ENCODE data around the gene TIGD1.
"Not testable (repeated sequence)": the region's sequence is repeated elsewhere in the genome, so short reads cannot be mapped to it uniquely, and the experiment has no call there.

TIGD1 gene

DNA sequence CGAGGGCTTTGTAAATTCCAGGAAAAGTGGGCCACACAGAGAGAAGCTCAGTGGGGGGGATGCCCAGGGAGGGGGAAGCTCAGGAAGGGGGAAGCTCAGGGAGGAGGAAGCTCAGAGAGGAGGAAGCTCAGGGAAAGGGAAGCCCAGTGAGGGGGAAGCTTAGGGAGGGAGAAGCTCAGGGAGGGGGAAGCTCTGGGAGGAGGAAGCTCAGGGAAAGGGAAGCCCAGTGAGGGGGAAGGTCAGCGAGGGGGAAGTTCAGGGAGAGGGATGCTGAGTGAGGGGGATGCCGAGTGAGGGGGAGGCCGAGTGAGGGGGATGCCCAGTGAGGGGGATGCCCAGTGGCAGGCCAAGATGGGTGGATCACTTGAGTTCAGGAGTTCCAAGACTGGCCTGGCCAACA lies 11.7 kb downstream of the TIGD1 start:
- DNase-seq, result no peak

DNA sequence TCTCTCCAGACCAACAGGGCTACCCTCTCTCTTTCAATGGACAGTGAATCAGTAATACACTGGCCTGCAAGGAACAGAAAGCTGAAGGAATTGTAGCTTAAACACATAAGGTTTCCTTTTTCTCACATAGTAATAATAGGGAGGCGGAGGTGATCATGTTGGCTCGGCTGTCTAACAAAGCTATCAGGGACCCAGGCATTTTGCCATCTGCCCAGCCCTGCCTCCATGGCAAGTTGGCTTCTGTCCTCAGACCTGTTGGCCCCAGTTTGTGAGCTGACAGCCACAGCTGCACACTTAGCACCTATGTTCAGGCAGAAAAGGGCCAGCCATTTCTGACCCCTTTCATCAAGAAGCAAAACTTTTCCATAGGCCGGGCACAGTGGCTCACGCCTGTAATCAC lies 12.9 kb downstream of the TIGD1 start:
- DNase-seq, result no peak

DNA sequence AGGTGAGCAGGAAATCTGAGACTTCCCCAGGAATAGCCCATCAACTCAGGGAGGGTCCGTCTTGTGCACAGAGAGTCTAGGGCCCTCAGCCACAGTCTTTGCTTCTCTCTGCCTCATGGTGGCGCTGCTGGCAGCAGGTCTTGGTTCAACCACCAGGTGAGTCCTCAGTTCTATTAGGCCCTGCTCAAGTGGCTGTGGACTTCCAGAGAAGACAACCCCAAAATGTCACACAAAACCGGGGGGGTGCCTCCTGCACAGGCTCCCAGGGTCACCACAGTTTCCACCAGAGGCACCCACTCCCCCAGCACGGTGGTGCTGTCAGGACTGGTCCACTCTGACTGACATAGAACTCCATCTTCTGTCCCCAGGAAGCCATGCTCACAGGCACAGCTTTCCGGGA lies 13.3 kb downstream of the TIGD1 start:
- no peak for DNase-seq

DNA sequence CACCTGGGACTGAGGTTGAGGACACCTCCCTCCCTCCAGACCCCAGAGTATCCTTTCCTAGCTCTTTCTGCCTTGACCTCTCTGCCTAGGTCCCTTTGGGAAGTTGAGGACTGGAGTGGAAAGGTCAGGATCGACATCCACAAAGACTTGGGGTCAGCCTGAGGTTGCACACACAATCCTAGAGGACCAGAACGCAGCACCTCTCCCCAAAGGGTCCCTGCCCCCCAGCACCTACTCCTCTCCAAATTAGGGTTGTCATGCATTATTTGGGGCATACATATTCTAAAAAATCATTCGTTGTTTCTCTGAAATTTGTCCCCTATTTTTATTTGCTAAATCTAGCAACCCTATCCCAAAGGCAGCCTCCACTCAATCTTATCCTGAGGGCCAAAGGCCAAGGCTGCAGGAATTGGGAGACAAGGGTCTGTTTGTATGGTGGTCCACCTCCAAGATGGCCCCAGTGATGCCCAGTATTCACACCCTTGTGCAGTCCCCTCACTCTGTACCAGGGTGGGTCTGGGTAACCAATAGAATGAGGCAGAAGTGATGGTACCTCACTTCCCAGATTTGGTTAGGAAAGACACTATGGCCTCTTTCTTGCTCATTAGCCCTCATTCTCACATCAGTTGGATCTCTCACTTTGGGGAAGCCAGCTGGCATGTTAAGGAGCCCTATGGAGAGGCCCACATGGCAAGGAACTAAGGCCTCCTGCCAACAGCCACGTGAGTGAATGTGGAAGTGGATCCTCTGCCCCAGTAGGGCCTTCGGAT lies 14.4 kb downstream of the TIGD1 start:
- no peak for DNase-seq

- DNase-seq, result no peak
Measured at GRCh38 chr2:232534940-232535651, 15.3 kb downstream of the TIGD1 start.

- DNase-seq, result no peak
Measured at GRCh38 chr2:232533944-232534710, 16.2 kb downstream of the TIGD1 start.

DNA sequence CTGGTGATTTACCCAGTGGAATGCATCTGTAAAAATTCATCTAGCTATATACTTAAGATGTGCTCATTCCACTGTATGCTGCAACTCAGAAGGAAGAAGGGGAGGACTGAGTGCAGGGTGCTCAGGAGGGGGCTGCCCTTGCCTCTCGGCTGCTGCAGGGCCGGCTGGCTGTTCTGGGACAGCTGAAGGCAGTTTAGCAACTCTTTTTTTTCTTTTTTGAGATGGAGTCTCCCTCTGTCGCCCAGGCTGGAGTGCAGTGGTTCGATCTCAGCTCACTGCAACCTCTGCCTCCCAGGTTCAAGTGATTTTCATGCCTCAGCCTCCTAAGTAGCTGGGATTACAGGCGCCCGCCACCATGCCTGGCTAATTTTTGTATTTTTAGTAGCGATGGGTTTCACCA lies 17.5 kb downstream of the TIGD1 start:
- DNase-seq, result not testable (repeated sequence)

- DNase-seq, result no peak
Measured at GRCh38 chr2:232532419-232532818, 17.9 kb downstream of the TIGD1 start.

DNA sequence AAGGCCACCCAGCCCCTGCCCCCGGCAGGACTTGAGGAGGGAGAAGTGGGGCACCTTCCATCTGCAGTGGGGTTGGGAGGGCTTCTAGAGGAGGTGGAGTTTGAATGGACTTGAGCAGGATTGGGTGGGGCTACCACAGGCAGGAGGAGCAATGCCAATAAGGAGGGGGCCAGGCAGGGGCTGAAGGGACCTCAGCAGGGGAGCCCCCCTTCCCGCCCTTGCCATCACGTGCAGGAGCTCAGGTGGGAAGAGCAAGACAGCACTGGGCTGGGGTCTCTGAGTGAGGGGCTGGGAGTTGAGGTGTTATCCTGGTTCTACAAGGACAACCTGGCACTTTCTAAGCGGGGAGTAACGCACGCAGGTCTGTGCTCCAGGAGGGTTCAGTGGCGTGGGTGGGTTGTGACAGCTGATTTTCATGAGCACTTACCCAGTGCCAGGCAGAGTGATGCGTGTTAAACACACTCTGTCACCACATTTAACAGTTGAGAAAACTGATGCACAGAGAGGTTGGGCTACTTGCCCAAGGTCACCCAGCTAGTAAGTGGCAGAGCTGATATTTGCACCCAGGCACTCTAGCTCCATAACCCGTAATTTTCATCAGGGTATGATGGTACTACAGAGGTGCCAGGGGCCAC lies 19.6 kb downstream of the TIGD1 start:
- DNase-seq, result no peak

- DNase-seq, result no peak
Measured at GRCh38 chr2:232529806-232530547, 20.4 kb downstream of the TIGD1 start.

DNA sequence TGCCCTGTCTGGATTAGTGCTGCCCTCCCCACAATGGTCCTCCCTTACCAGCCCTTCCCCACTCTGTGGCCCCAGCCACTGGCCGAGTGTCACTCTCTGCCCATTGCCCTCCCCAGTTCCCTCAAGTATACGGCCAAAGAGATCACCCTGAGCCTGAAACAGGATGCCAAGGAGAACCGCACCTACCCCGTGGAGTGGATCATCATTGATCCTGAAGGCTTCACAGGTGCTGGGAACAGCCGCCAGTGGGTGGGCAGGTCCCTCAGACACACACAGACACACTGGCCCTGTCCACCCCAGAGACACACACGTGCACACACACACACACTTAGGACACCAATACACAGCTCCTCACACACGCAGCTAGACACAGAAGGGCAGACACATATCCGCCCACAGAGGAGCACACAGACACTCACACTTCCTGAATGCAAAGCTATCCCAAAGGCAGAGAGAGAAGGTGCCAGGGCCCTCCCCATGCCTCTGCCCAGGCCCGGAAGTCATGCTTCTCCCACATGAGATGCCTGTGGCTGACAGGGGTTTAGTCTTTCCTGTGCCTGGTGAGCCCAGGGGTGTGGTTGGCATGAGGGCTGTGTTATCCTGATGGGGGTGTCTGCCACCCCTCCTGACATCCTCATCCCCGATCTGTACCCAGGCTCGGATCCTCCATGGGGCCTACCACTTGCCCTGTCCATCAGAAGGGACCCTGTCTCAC lies 21.5 kb downstream of the TIGD1 start:
- DNase-seq, result no peak

DNA sequence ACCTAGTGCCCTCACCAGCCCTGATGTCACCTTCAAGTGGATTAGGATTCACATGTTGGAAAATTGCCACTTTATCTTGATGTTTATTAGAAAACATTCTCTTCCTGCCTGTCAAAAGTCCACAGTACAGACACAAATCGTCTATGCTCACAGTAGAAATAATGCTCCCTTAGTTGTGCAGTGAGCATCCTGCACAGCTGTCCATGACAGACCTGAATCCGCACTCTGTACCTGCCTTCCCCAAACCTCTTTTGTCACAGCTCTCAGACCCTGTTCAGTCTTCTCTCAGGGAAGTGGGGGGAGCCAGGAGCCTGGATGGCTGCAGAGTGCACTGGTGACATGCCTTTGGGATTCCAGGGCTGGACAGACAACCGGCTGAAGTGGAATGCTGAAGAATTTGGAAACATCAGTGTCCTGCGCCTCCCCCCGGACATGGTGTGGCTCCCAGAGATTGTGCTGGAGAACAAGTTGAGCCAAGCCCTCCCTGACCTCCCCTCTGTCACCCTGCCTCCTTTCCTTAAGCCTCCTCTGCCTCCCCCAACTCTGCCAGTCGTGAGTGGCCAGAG lies 22.4 kb downstream of the TIGD1 start:
- DNase-seq, result no peak

DNA sequence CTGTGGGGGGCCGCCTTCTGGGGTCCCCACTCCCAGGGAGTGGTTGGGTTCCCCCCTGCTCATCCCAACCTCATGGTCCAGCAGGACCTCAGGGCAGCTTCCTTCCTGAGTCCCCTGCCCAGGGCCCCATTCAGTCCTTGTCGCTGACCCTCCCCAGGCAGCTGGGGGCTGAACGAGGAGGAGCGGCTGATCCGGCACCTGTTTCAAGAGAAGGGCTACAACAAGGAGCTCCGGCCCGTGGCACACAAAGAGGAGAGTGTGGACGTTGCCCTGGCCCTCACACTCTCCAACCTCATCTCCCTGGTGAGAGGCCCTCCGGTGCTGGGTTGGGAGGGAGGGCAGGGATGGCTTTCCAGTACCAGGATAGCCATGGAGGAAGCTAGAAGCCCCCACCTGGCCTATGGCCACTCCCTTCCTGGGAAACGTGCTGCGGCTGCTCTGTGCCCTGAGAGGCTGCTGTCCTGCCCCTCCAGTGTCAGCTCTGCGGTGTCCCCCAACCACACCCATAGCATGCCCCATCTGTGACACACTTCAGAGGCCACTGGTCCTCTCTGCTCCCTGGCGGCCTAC lies 23.9 kb downstream of the TIGD1 start:
- DNase-seq, result no peak

DNA sequence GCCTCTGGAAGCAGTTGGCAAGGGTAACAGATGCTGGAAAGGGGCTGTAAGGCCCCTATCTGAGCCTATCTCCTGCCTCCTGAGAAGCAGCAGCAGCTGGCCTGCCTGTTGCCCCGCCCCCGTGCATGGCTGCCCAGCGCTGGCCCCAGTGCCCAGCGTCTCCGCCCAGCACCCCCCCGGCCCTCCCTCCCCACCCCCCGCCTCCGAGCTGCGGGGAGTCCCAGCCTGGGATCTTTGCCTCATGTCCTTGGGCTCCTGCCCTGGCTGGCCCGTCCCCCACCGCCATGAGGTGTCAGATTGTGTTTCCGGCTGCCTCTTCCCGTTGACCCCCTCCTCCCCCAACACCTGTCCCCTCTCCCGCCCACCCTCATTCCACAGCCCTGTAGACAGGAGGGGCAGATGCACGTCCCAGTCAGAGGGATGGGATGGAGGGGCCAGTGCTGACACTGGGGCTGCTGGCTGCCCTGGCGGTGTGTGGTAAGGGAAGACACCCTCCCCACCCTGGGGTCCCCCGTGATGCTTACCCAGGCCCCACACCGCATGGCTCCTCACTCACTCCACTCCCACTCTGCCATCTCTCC lies 24.5 kb downstream of the TIGD1 start, which contains the start of gene CHRND:
Gene CHRND, plus strand, starts transcription at position 370 of the 581 bp plus-strand sequence. Its CDS starts 56 bp downstream, at position 426.
- peak in 6 of 14 donors; percentile 21 to 48 (median 39) for DNase-seq

- DNase-seq, result no peak
Measured at GRCh38 chr2:232525199-232525598, 25.2 kb downstream of the TIGD1 start.

GRCh38 chr2:232524771-232525170 lies 25.6 kb downstream of the TIGD1 start:
- no peak for DNase-seq

DNA sequence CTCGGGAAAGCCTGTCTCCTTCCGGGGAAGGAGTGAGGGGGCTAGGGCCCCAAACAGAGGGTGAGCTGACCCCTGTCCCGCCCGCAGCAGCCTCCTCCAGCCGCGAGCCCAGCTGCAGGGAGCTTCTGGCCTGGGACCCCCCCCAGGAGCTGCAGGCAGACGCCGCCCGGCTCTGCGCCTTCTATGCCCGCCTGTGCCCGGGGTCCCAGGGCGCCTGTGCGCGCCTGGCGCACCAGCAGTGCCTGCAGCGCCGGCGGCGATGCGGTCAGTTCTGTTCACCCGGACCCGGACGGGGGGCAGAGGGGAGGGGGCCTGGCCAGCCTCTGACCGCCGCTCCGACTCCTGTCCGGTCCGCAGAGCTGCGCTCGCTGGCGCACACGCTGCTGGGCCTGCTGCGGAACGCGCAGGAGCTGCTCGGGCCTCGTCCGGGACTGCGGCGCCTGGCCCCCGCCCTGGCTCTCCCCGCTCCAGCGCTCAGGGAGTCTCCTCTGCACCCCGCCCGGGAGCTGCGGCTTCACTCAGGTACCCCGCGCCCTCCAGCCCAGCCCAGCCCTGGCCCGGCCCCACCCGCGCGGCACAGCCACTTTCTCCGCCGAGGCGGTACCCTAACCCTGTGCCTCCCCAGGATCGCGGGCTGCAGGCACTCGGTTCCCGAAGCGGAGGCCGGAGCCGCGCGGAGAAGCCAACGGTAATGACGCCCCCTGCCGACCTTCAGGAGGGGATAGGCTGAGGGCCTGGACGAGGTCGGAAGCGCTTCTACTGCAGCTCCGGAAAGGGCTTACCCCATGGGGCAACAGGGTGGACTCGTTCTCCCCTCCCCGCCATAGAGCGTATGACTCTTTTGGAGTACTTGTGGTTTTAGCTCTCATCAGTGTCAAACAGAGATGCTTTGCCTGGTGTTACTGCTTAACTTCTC lies 26.4 kb downstream of the TIGD1 start:
- DNase-seq, result peak in 1 of 14 donors; percentile 36

GRCh38 chr2:232523402-232523681 lies 27.0 kb downstream of the TIGD1 start:
- DNase-seq, result no peak

Measured in C1 segment of cervical spinal cord (tissue), 14 donors.